ENCODE results near the gene ALG1.

The ALG1 gene

GRCh38 chr16:5025171-5025632 is 46.4 kb upstream of the ALG1 start:
- TF ChIP-seq BACH2 (CRISPR knock-in tag; IDR thresholded peaks at IDR 0.05; ENCODE audit: borderline replicate concordance) (no peak), RARB (CRISPR knock-in tag; IDR thresholded peaks at IDR 0.05) (no peak), ZFP30 (CRISPR knock-in tag; IDR thresholded peaks at IDR 0.05) (no peak)

DNA sequence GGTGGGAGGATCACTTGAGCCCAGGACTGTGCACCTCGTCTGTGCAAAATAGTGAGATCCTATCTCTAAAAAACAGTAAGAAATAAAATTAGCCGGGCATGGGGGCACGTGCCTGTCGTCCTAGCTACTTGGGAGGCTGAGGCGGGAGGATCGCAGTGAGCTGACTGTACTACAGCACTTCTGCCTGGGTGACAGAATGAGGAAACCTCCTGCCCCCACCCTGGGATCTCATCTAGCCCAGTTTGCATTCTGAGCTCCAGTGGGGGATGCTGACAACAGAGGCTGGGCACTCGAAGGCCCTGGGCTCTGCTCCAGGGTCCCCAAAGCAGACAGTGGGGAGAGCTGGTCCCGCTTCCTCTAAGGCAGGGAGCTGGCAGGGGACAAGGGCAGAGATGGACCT is 45.0 kb upstream of the ALG1 start:
- no peak for ATAC-seq
- TF ChIP-seq PPARA (CRISPR knock-in tag; IDR thresholded peaks at IDR 0.05; ENCODE audit: borderline replicate concordance) (no peak), ZFP30 (CRISPR knock-in tag; IDR thresholded peaks at IDR 0.05) (no peak), BACH2 (CRISPR knock-in tag; IDR thresholded peaks at IDR 0.05; ENCODE audit: borderline replicate concordance) (no peak), TSHZ2 (CRISPR knock-in tag; IDR thresholded peaks at IDR 0.05) (no peak), ZNF70 (CRISPR knock-in tag; IDR thresholded peaks at IDR 0.05) (no peak), GLIS3 (CRISPR knock-in tag; IDR thresholded peaks at IDR 0.05) (no peak), ZNF8 (CRISPR knock-in tag; IDR thresholded peaks at IDR 0.05) (no peak), PATZ1 (CRISPR knock-in tag; IDR thresholded peaks at IDR 0.05; ENCODE audit: borderline replicate concordance) (no peak), CSDC2 (CRISPR knock-in tag; IDR thresholded peaks at IDR 0.05) (no peak), ARNTL (CRISPR knock-in tag; IDR thresholded peaks at IDR 0.05; ENCODE audit: borderline replicate concordance, low read depth) (no peak), RARB (CRISPR knock-in tag; IDR thresholded peaks at IDR 0.05) (no peak), OSR1 (CRISPR knock-in tag; IDR thresholded peaks at IDR 0.05) (no peak), ZNF565 (CRISPR knock-in tag; conservative IDR thresholded peaks at IDR 0.05; ENCODE audit: low read depth) (no peak), TOX (CRISPR knock-in tag; IDR thresholded peaks at IDR 0.05; ENCODE audit: borderline replicate concordance) (no peak), ISL1 (CRISPR knock-in tag; IDR thresholded peaks at IDR 0.05) (no peak), CSRNP3 (CRISPR knock-in tag; IDR thresholded peaks at IDR 0.05) (no peak), ZC3H10 (CRISPR knock-in tag; IDR thresholded peaks at IDR 0.05) (no peak), ESRRG (CRISPR knock-in tag; IDR thresholded peaks at IDR 0.05) (no peak)
- TF ChIP-seq, protein P1, sequence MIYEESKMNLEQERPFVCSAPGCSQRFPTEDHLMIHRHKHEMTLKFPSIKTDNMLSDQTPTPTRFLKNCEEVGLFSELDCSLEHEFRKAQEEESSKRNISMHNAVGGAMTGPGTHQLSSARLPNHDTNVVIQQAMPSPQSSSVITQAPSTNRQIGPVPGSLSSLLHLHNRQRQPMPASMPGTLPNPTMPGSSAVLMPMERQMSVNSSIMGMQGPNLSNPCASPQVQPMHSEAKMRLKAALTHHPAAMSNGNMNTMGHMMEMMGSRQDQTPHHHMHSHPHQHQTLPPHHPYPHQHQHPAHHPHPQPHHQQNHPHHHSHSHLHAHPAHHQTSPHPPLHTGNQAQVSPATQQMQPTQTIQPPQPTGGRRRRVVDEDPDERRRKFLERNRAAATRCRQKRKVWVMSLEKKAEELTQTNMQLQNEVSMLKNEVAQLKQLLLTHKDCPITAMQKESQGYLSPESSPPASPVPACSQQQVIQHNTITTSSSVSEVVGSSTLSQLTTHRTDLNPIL (CRISPR knock-in tag; IDR thresholded peaks at IDR 0.05; ENCODE audit: low read depth) = no peak

More at GRCh38 chr16:5025171-5025632, 46.4 kb upstream of the ALG1 start:
- peak; percentile 59 for ATAC-seq

GRCh38 chr16:5027086-5027485 is 44.6 kb upstream of the ALG1 start:
- ATAC-seq = no peak
- TF ChIP-seq TSHZ2 (CRISPR knock-in tag; IDR thresholded peaks at IDR 0.05) (no peak), ARNTL (CRISPR knock-in tag; IDR thresholded peaks at IDR 0.05; ENCODE audit: borderline replicate concordance, low read depth) (no peak), SNAI2 (CRISPR knock-in tag; IDR thresholded peaks at IDR 0.05) (no peak), ZFP3 (CRISPR knock-in tag; IDR thresholded peaks at IDR 0.05) (no peak), TOX (CRISPR knock-in tag; IDR thresholded peaks at IDR 0.05; ENCODE audit: borderline replicate concordance) (no peak), GLIS3 (CRISPR knock-in tag; IDR thresholded peaks at IDR 0.05) (no peak), TCF4 (CRISPR knock-in tag; IDR thresholded peaks at IDR 0.05; ENCODE audit: borderline replicate concordance) (no peak), ZNF8 (CRISPR knock-in tag; IDR thresholded peaks at IDR 0.05) (no peak), CSRNP3 (CRISPR knock-in tag; IDR thresholded peaks at IDR 0.05) (no peak), ZFP30 (CRISPR knock-in tag; IDR thresholded peaks at IDR 0.05) (no peak), PPARA (CRISPR knock-in tag; IDR thresholded peaks at IDR 0.05; ENCODE audit: borderline replicate concordance) (no peak), ZC3H10 (CRISPR knock-in tag; IDR thresholded peaks at IDR 0.05) (no peak), OSR1 (CRISPR knock-in tag; IDR thresholded peaks at IDR 0.05) (no peak)
- TF ChIP-seq, protein P2, sequence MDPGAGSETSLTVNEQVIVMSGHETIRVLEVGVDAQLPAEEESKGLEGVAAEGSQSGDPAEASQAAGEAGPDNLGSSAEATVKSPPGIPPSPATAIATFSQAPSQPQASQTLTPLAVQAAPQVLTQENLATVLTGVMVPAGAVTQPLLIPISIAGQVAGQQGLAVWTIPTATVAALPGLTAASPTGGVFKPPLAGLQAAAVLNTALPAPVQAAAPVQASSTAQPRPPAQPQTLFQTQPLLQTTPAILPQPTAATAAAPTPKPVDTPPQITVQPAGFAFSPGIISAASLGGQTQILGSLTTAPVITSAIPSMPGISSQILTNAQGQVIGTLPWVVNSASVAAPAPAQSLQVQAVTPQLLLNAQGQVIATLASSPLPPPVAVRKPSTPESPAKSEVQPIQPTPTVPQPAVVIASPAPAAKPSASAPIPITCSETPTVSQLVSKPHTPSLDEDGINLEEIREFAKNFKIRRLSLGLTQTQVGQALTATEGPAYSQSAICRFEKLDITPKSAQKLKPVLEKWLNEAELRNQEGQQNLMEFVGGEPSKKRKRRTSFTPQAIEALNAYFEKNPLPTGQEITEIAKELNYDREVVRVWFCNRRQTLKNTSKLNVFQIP (CRISPR knock-in tag; IDR thresholded peaks at IDR 0.05; ENCODE audit: borderline replicate concordance, low read depth) = no peak

Measured in SK-N-SH treated with all-trans-retinoic acid at 6 μM for 48 hours (cell line).